HCT116 (cell line): Measurements from ENCODE around the gene ZNF619. TPM values are rescaled to one million over a fixed set of nuclear protein-coding genes. Genes with fewer than 3 reads are reported as not detected.

Experiments used
- ATAC-seq: fragments of 200-7000 bp; cut with Tn5 transposase; 2 replicates; pipeline ENCODE4 v1.9.1; 2020; ENCODE audit warnings: mild to moderate bottlenecking, moderate library complexity
- BruUV-seq: library from RNA; stranded (reverse); fragments of 400-500 nt; replicated peaks from 2 replicates; lab custom pipeline; 2021; lab: Mats Ljungman, UMichigan
- CTCF ChIA-PET: fragments of 300-600 bp; sonication (Branson Sonifier 250); formaldehyde crosslinking; loops from one replicate; lab custom pipeline; 2021; ENCODE audit warnings: antibody characterized with exemption; lab: Charles Lee
- POLR2A ChIA-PET: fragments of 300-600, 350-600 bp; sonication (Branson Sonifier 250); formaldehyde crosslinking; loops from one replicate; lab custom pipeline; 2021; ENCODE audit warnings: antibody characterized with exemption; lab: Charles Lee
- RAD21 ChIA-PET, 2 experiments: fragments of 300-600 bp; sonication (Branson Sonifier 250); formaldehyde crosslinking; loops; one replicate each; lab custom pipeline; 2023; ENCODE audit warnings: low total read pairs in 2 of 2; ENCODE audit not compliant: uncharacterized antibody in 2 of 2, unreplicated experiment in 2 of 2, low non-redundant PET in 1 of 2; lab: Charles Lee
- DNase-seq: peaks from one replicate; pipeline ENCODE4 v3.0.0-alpha.2; 2010; ENCODE audit warnings: low read depth, low spot score
- H2AFZ ChIP-seq: fragments of 200-600 bp; shearing (Covaris generic), sonication (generic); 2 replicates; pipeline ENCODE4 v1.6.1; 2017; ENCODE audit warnings: low read depth, mixed run types, mixed read lengths, antibody characterized with exemption, low read length; ENCODE audit not compliant: poor library complexity, severe bottlenecking
- H3K27ac ChIP-seq: 2 replicates; pipeline ENCODE4 v1.5.1; 2012; ENCODE audit warnings: low read depth, low read length
- H3K27me3 ChIP-seq: fragments of 200-600 bp; sonication (generic); 2 replicates; pipeline ENCODE4 v1.6.1; 2016; ENCODE audit warnings: mixed run types, low read length, mixed read lengths; ENCODE audit not compliant: insufficient read depth
- H3K36me3 ChIP-seq, 2 experiments: fragments of 200-500 bp in 1 of 2; fragments of 200-600 bp in 1 of 2; sonication (Bioruptor generic) in 1 of 2; sonication (generic) in 1 of 2; 2 replicates each; pipeline versions ENCODE4 v1.5.1 to v1.6.1; 2014 to 2016; ENCODE audit warnings: low read length in 2 of 2, inconsistent platforms in 1 of 2, mixed read lengths in 1 of 2, mixed run types in 1 of 2; ENCODE audit not compliant: insufficient read depth in 2 of 2, control insufficient read depth in 1 of 2
- H3K4me1 ChIP-seq, 2 experiments: fragments of 200-600 bp in 1 of 2; sonication (generic) in 1 of 2; 2 replicates each; pipeline versions ENCODE4 v1.5.1 to v1.6.1; 2012 to 2017; ENCODE audit warnings: low read length in 2 of 2, inconsistent platforms in 1 of 2, mild to moderate bottlenecking in 1 of 2, mixed read lengths in 1 of 2, mixed run types in 1 of 2, moderate library complexity in 1 of 2; ENCODE audit not compliant: insufficient read depth in 2 of 2, control insufficient read depth in 1 of 2
- H3K4me2 ChIP-seq: fragments of 200-600 bp; sonication (generic); 2 replicates; pipeline ENCODE4 v1.6.1; 2017; ENCODE audit warnings: mixed run types, low read length, mixed read lengths
- H3K4me3 ChIP-seq, 2 experiments: fragments of 200-600 bp in 1 of 2; sonication (generic) in 1 of 2; replicated peaks in 1 of 2; 2 replicates each; pipeline ENCODE4 v1.5.1; 2011 to 2016; ENCODE audit warnings: low read length in 2 of 2, control low read depth in 1 of 2, low read depth in 1 of 2, mild to moderate bottlenecking in 1 of 2, mixed read lengths in 1 of 2, mixed run types in 1 of 2
- H3K79me2 ChIP-seq: fragments of 200-600 bp; sonication (generic); 2 replicates; pipeline ENCODE4 v1.6.1; 2017; ENCODE audit warnings: mild to moderate bottlenecking, mixed run types, low read length, moderate library complexity, mixed read lengths; ENCODE audit not compliant: insufficient read depth
- H3K9ac ChIP-seq: fragments of 200-600 bp; sonication (generic); 2 replicates; pipeline ENCODE4 v1.6.1; 2016; ENCODE audit warnings: low read length, mixed read lengths
- H3K9me2 ChIP-seq: fragments of 200-600 bp; sonication (generic), shearing (Covaris generic); 2 replicates; pipeline ENCODE4 v1.6.1; 2017; ENCODE audit warnings: mixed run types, mild to moderate bottlenecking, moderate library complexity; ENCODE audit not compliant: insufficient read depth
- H3K9me3 ChIP-seq, 2 experiments: fragments of 200-500 bp in 1 of 2; fragments of 200-600 bp in 1 of 2; sonication (Bioruptor generic) in 1 of 2; sonication (generic) in 1 of 2; 2 replicates each; pipeline ENCODE4 v1.6.1; 2014 to 2017; ENCODE audit warnings: low read length in 2 of 2, mixed read lengths in 2 of 2, inconsistent platforms in 1 of 2, low read depth in 1 of 2, mild to moderate bottlenecking in 1 of 2, mixed run types in 1 of 2, moderate library complexity in 1 of 2; ENCODE audit not compliant: control insufficient read depth in 1 of 2, insufficient read depth in 1 of 2
- H4K20me1 ChIP-seq: fragments of 200-600 bp; sonication (generic), shearing (Covaris generic); 2 replicates; pipeline ENCODE4 v1.6.1; 2017; ENCODE audit warnings: mixed run types, mild to moderate bottlenecking, moderate library complexity; ENCODE audit not compliant: insufficient read depth
- ATF3 ChIP-seq: IDR thresholded peaks from 2 replicates; pipeline ENCODE4 v1.6.1; 2012
- CTCF ChIP-seq, 3 experiments: fragments of 200-600 bp in 1 of 3; sonication (generic) in 1 of 3; IDR thresholded peaks in 2 of 3; conservative IDR thresholded peaks in 1 of 3; 2 replicates each; pipeline ENCODE4 v1.5.1; 2012 to 2017; ENCODE audit warnings: low read depth in 2 of 3, low read length in 2 of 3, antibody characterized with exemption in 1 of 3, borderline replicate concordance in 1 of 3, control low read depth in 1 of 3, mild to moderate bottlenecking in 1 of 3, mixed read lengths in 1 of 3, mixed run types in 1 of 3, moderate library complexity in 1 of 3; ENCODE audit not compliant: insufficient read depth in 1 of 3
- JUND ChIP-seq: IDR thresholded peaks from 2 replicates; pipeline ENCODE4 v1.6.1; 2012
- MAX ChIP-seq: IDR thresholded peaks from 2 replicates; pipeline ENCODE4 v1.6.1; 2012
- POLR2A ChIP-seq: IDR thresholded peaks from 2 replicates; pipeline ENCODE4 v1.7.0; 2011; ENCODE audit warnings: borderline replicate concordance; ENCODE audit not compliant: insufficient read depth, insufficient read length; ENCODE audit errors: extremely low read depth
- RAD21 ChIP-seq: IDR thresholded peaks from 2 replicates; pipeline ENCODE4 v1.6.1; 2012; ENCODE audit warnings: low read depth, mild to moderate bottlenecking
- SP1 ChIP-seq: IDR thresholded peaks from 2 replicates; pipeline ENCODE4 v1.6.1; 2012; ENCODE audit warnings: low read depth
- ZFX ChIP-seq: fragments of 450-650 bp; IDR thresholded peaks from 2 replicates; pipeline ENCODE4 v1.6.1; 2017
- ZNF274 ChIP-seq: fragments of 200-500 bp; sonication (Bioruptor generic); IDR thresholded peaks from 2 replicates; pipeline ENCODE4 v1.6.1; 2014; ENCODE audit warnings: mild to moderate bottlenecking, low read depth, low read length, inconsistent platforms
- intact Hi-C: fragments of 100-400 bp; cut with micrococcal nuclease; formaldehyde crosslinking; loops from 2 replicates; pipeline ENCODE4 v1.10.0; 2022
- total RNA-seq: library from RNA; stranded (reverse); gene quantifications from one replicate; pipeline ENCODE4 v1.2.1, GENCODE V29; 2021; ENCODE audit not compliant: unreplicated experiment
- TF ChIP-seq, protein P1 (sequence below): IDR thresholded peaks from 2 replicates; pipeline ENCODE4 v1.6.1; 2012; ENCODE audit warnings: low read depth

Gene ZNF619
- total RNA-seq, 1 experiment from 2014 or later: 7.3 TPM

DNA sequence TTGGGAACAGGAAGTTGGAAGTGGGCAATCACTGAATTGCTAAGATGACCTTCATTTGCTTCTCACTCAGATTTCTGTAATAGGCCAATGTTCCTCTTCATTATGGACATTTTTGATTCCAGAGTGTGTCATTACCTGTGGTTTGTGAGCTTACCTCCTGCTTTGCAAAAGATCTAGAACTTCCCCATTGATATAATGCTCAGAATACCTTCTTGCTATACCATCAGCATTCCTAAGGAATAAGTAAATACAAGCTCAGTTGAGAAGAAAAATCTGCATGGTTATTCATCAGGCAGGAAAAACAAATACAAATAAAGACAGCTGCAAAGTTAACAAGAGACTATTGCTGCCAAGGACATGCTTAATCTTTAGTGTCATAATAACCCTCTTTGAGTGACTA is 25.4 kb upstream of the ZNF619 start:
- DNase-seq (no peak), ATAC-seq (no peak)
- Histone ChIP-seq H3K4me3 (no peak overlapping the region), H3K9ac (no peak overlapping the region), H3K4me1 (peaks cover 8 to 20% of the 10 kb centered on the region in 2 experiments; a peak in 3 of 4 replicates), H3K4me2 (no peak overlapping the region), H3K36me3 (no peaks in the 10 kb centered on the region), H2AFZ (no peak overlapping the region), H3K27ac (no peak overlapping the region), H3K9me2 (no peaks in the 10 kb centered on the region), H4K20me1 (no peaks in the 10 kb centered on the region), H3K9me3 (no peaks in the 10 kb centered on the region), H3K79me2 (peaks cover 5% of the 10 kb centered on the region), H3K27me3 (no peaks in the 10 kb centered on the region)
- RAD21 ChIA-PET: no interaction called here
- intact Hi-C loops: no loop called here
- POLR2A ChIA-PET: no interaction called here
- CTCF ChIA-PET: no interaction called here
- BruUV-seq: no TSS peak
- TF ChIP-seq SP1 (no peak), ZFX (no peak), ATF3 (no peak), ZNF274 (no peak), JUND (no peak), RAD21 (no peak), CTCF (IDR thresholded peaks at IDR 0.05 in 2 of 3, conservative IDR thresholded peaks at IDR 0.05 in 1 of 3; ENCODE audit: borderline replicate concordance in 1 of 3, insufficient read depth in 1 of 3, low read depth in 2 of 3, low read length in 2 of 3) (no peak), MAX (no peak), POLR2A (no peak)
- TF ChIP-seq, protein P1, sequence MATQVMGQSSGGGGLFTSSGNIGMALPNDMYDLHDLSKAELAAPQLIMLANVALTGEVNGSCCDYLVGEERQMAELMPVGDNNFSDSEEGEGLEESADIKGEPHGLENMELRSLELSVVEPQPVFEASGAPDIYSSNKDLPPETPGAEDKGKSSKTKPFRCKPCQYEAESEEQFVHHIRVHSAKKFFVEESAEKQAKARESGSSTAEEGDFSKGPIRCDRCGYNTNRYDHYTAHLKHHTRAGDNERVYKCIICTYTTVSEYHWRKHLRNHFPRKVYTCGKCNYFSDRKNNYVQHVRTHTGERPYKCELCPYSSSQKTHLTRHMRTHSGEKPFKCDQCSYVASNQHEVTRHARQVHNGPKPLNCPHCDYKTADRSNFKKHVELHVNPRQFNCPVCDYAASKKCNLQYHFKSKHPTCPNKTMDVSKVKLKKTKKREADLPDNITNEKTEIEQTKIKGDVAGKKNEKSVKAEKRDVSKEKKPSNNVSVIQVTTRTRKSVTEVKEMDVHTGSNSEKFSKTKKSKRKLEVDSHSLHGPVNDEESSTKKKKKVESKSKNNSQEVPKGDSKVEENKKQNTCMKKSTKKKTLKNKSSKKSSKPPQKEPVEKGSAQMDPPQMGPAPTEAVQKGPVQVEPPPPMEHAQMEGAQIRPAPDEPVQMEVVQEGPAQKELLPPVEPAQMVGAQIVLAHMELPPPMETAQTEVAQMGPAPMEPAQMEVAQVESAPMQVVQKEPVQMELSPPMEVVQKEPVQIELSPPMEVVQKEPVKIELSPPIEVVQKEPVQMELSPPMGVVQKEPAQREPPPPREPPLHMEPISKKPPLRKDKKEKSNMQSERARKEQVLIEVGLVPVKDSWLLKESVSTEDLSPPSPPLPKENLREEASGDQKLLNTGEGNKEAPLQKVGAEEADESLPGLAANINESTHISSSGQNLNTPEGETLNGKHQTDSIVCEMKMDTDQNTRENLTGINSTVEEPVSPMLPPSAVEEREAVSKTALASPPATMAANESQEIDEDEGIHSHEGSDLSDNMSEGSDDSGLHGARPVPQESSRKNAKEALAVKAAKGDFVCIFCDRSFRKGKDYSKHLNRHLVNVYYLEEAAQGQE: no peak
